ENCODE results near the gene AIDA.
A peak's percentile ranks its signal among the peaks of the same experiment; 100 is the strongest.

AIDA gene

DNA sequence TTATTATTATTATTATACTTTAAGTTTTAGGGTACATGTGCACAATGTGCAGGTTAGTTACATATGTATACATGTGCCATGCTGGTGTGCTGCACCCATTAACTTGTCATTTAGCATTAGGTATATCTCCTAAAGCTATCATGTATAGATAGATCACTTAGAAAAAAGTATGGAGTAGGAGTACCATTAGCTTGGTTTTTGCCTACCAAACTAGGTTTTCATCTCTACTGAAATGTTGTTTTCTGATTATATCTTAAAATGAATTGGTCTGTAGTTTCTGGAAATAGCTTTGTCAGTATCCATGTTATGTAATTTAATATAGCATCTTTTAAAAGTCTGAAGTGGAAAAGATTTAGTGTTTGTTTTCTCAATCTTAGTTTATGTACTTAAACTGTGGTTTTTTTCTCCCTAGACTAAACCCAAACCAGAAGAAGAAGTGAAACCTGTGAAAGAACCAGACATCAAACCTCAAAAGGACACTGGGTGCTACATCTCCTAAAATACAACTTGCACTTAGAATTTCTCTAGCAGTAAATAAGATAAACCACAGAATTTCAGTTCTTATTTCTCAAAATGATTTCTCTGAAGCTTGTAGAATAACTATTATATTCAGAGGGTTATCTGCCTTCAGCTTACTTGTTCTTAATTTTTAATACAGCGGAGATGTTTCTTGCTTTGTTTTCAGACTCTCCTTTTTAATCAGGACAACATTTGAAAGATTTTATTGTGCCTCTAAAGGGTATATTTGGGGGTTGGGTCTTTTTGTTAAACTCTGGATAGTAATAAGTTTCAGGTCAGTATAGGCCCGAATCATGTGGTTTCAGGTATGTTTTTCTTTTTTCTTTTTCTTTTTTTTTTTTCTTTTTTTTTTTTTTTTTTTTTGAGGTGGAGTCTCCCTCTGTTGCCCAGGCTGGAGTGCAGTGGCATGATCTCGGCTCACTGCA lies 20.2 kb upstream of the AIDA start:
- TF ChIP-seq, protein P1, sequence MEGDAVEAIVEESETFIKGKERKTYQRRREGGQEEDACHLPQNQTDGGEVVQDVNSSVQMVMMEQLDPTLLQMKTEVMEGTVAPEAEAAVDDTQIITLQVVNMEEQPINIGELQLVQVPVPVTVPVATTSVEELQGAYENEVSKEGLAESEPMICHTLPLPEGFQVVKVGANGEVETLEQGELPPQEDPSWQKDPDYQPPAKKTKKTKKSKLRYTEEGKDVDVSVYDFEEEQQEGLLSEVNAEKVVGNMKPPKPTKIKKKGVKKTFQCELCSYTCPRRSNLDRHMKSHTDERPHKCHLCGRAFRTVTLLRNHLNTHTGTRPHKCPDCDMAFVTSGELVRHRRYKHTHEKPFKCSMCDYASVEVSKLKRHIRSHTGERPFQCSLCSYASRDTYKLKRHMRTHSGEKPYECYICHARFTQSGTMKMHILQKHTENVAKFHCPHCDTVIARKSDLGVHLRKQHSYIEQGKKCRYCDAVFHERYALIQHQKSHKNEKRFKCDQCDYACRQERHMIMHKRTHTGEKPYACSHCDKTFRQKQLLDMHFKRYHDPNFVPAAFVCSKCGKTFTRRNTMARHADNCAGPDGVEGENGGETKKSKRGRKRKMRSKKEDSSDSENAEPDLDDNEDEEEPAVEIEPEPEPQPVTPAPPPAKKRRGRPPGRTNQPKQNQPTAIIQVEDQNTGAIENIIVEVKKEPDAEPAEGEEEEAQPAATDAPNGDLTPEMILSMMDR (conservative IDR thresholded peaks at IDR 0.05): no peak
- no peak for TF ChIP-seq ZFX (IDR thresholded peaks at IDR 0.05)
- no peak overlapping the region for H3K27ac ChIP-seq

GRCh38 chr1:222730866-222731265 lies 18.6 kb upstream of the AIDA start:
- no peak overlapping the region for H3K27ac ChIP-seq
- TF ChIP-seq, protein P1 (conservative IDR thresholded peaks at IDR 0.05): no peak
- TF ChIP-seq ZFX (IDR thresholded peaks at IDR 0.05): no peak

DNA sequence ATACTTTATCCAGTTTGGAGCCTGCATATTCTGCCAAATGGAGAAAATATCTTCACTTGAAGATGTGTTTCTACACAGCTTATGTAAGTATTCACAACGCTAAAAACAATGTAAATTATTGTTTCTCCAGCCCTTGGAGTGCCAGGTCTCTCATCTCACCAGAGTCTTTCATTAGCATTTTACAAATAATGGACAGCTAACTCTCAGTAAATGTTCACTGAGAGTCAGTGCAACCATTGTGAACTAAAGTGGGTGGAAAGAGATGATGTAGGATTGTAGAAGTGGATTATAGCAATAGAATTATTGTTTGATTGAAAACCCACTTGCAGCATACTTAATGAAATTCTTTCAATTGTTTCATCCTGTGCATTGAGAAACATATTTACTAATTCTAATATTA lies 16.5 kb upstream of the AIDA start:
- no peak for TF ChIP-seq ZFX (IDR thresholded peaks at IDR 0.05)
- TF ChIP-seq, protein P1 (conservative IDR thresholded peaks at IDR 0.05): no peak
- H3K27ac ChIP-seq: no peak overlapping the region

DNA sequence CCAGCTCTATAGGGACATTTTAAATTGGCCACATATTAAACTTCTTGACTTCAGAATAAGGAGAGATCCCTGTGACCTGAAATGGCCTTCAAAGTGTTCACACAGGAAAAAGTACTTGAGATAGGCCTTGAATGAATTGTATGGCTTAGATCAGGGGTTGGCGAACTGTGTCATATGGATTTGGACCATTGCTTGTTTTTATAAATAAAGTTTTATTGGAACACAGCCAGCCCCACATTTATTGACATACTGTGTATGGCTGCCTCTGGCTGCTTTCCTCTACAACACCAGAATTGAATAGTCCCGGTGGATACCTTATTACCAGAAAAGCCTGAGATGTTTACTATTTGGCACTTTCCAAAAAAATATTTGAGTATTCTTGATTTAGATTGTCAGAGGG lies 4.1 kb upstream of the AIDA start:
- TF ChIP-seq, protein P1 (conservative IDR thresholded peaks at IDR 0.05): no peak
- no peak for TF ChIP-seq ZFX (IDR thresholded peaks at IDR 0.05)

DNA sequence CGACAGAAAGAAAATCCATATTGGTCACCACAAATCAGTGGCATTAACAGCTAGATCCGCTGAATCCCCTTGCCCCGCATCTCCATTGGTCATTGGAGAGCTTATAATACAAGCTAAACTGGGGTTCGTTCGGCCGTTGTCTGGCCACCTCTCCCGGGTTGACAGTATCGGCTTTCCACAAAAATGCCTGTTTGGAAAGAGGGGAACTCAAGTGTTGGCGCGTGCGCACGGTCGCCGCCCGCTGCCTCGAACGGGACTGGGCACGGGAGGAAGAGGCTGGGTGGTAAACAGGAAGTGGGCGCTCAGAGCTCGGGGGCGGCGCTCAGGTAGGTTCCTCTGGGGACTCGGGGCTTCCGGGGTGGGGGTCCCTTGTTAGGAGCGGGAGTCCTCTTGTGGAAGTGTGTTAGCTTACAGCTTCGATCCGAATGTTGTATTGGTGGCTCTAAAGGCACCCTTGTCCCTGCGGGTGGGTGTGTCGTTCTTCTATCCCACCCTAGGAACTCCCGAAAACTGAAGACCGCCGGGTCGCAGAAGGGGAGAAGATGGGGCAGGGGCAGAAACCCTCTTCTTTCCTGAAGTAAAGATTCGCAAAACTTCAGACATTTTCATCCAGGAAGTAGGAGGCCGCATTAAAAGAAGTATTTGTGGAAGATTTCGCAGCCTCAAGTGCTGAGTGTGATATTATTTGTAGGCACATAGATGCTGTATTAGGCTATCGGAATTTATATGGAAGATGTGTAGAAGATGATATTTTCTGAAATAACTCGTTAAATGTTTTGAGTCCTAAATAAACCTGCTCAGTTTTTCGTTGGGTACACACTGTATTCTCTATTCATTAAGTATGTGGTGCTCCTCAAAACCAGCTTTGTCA lies 1.0 kb upstream of the AIDA start:
- peak overlapping the region; percentile 97 for H3K27ac ChIP-seq
- TF ChIP-seq, protein P1 (conservative IDR thresholded peaks at IDR 0.05): no peak; the same call in 1 of the 2 replicates
- no peak for TF ChIP-seq ZFX (IDR thresholded peaks at IDR 0.05)

More for the DNA sequence above, 4.1 kb upstream of the AIDA start:
- H3K27ac ChIP-seq: no peak overlapping the region

DNA sequence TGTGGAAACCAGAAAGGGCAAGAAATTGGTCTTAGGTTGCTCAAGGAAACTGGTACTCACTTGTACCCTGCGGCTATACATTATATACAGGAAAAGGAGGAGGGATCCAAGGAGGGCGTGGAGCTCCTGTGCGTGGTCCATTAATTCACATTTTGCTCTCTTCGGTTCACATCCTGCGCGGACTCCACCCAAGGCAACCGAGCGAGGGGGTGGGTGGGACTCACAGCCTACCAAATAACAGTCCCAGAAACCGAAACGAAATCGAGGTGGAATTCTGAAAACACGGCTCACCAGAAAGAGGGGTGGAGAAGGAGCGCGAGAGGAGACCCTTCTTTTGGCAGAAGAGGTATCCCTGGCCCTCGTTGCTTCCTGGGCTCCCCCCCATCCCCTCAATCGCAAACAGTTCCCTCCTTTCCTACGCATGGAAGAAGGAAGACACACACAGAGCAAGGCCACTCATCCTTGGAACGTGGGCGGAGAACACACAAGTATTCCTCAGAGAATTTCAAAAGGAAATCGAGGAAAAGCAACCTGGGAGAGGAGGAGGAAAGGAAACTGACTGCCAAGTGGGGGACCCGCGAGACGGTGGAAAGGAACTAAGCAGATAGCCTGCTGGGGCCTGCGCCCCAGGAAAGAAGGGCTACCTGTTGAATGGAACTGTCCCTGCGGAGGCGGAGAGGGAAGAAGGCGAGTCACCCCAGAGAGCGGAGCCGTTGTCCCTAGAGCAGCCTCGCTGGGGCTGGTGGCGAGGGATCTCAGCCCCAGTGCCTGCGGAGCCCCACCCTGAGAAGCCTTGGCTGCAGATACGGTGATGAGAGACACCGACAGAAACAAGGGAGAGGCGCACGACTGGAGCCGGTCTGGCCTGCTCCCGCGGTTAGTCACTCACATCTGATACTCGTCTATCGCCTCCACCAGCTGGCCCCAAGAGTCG lies 705 bp downstream of the AIDA start:
- TF ChIP-seq, protein P1 (conservative IDR thresholded peaks at IDR 0.05): no peak
- peak; percentile 56; the same call in 1 of the 2 replicates for TF ChIP-seq ZFX (IDR thresholded peaks at IDR 0.05)
- H3K27ac ChIP-seq: peak overlapping the region; percentile 97
